Measurements from ENCODE around the gene SMIM36.

The SMIM36 gene

GRCh38 chr17:55442953-55443683 lies 68.1 kb downstream of the SMIM36 start:
- TF ChIP-seq CTCF (IDR thresholded peaks at IDR 0.05; ENCODE audit: low read depth, low read length, missing control alignments), result no peak
- peak; percentile 61 for DNase-seq (ENCODE audit: extremely low read depth, low read depth)
- no peak overlapping the region for H3K4me3 ChIP-seq (replicated peaks; ENCODE audit: low read depth, low read length)

GRCh38 chr17:55442462-55442861 lies 68.8 kb downstream of the SMIM36 start:
- no peak for DNase-seq (ENCODE audit: extremely low read depth, low read depth)
- no peak overlapping the region for H3K4me3 ChIP-seq (replicated peaks; ENCODE audit: low read depth, low read length)
- no peak for TF ChIP-seq CTCF (IDR thresholded peaks at IDR 0.05; ENCODE audit: low read depth, low read length, missing control alignments)

GRCh38 chr17:55441544-55441943 lies 69.7 kb downstream of the SMIM36 start:
- no peak for TF ChIP-seq CTCF (IDR thresholded peaks at IDR 0.05; ENCODE audit: low read depth, low read length, missing control alignments)
- DNase-seq (ENCODE audit: extremely low read depth, low read depth), result no peak
- H3K4me3 ChIP-seq (replicated peaks; ENCODE audit: low read depth, low read length), result no peak overlapping the region

- H3K4me3 ChIP-seq (replicated peaks; ENCODE audit: low read depth, low read length), result no peak overlapping the region
- DNase-seq (ENCODE audit: extremely low read depth, low read depth), result no peak
- no peak for TF ChIP-seq CTCF (IDR thresholded peaks at IDR 0.05; ENCODE audit: low read depth, low read length, missing control alignments)
Observed at GRCh38 chr17:55440391-55440790, 70.9 kb downstream of the SMIM36 start.

- H3K4me3 ChIP-seq (replicated peaks; ENCODE audit: low read depth, low read length), result no peak overlapping the region
- no peak for DNase-seq (ENCODE audit: extremely low read depth, low read depth)
- no peak for TF ChIP-seq CTCF (IDR thresholded peaks at IDR 0.05; ENCODE audit: low read depth, low read length, missing control alignments)
Observed at GRCh38 chr17:55437159-55437605, 74.1 kb downstream of the SMIM36 start.

- no peak for TF ChIP-seq CTCF (IDR thresholded peaks at IDR 0.05; ENCODE audit: low read depth, low read length, missing control alignments)
- no peak for DNase-seq (ENCODE audit: extremely low read depth, low read depth)
- no peak overlapping the region for H3K4me3 ChIP-seq (replicated peaks; ENCODE audit: low read depth, low read length)
Observed at GRCh38 chr17:55436224-55437158, 74.8 kb downstream of the SMIM36 start.

Measured in HFF-Myc (cell line).